ENCODE results near the gene THSD4.

Gene THSD4

DNA sequence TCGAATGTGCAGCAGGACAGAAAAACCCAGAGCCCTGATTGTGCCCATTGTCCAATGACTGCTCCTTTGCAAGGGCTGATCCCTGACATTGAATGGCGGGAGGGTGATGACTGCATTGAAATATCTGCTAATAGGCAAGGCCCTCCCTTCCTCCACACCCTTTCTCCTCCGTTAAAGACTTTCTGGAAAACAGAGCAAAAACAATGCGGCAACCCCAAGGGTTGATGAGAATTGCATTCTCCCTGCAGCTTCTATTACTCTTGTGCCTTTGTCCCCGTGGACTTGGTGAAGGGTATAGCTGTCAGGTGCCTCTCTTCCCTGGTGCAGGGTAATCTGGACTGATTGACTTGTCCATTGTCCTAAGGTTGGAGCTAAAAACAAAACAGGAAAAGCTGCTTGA, 71.8 kb downstream of the THSD4 start:
- H3K9me3 ChIP-seq (ENCODE audit: insufficient read depth, low read depth, low read length): no peaks in the 10 kb centered on the region
- H2AFZ ChIP-seq (ENCODE audit: low read length): no peak overlapping the region
- H3K4me2 ChIP-seq (ENCODE audit: low read depth, low read length, poor library complexity, severe bottlenecking): no peak overlapping the region
- TF ChIP-seq EZH2phosphoT487 (IDR thresholded peaks at IDR 0.05; ENCODE audit: borderline replicate concordance): no peak
- TF ChIP-seq, protein P1, sequence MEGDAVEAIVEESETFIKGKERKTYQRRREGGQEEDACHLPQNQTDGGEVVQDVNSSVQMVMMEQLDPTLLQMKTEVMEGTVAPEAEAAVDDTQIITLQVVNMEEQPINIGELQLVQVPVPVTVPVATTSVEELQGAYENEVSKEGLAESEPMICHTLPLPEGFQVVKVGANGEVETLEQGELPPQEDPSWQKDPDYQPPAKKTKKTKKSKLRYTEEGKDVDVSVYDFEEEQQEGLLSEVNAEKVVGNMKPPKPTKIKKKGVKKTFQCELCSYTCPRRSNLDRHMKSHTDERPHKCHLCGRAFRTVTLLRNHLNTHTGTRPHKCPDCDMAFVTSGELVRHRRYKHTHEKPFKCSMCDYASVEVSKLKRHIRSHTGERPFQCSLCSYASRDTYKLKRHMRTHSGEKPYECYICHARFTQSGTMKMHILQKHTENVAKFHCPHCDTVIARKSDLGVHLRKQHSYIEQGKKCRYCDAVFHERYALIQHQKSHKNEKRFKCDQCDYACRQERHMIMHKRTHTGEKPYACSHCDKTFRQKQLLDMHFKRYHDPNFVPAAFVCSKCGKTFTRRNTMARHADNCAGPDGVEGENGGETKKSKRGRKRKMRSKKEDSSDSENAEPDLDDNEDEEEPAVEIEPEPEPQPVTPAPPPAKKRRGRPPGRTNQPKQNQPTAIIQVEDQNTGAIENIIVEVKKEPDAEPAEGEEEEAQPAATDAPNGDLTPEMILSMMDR (conservative IDR thresholded peaks at IDR 0.05; ENCODE audit: low read length): no peak
- no peaks in the 10 kb centered on the region for H3K36me3 ChIP-seq (ENCODE audit: insufficient read depth, low read length)
- H3K27me3 ChIP-seq (ENCODE audit: insufficient read depth, low read length, poor library complexity, severe bottlenecking): no peaks in the 10 kb centered on the region
- no peaks in the 10 kb centered on the region for H3K79me2 ChIP-seq (ENCODE audit: insufficient read depth, low read length)
- H3K9ac ChIP-seq (ENCODE audit: low read depth, low read length, poor library complexity, severe bottlenecking): no peak overlapping the region
- no peaks in the 10 kb centered on the region for H3F3A ChIP-seq (ENCODE audit: low read depth)
- no peaks in the 10 kb centered on the region for H3K4me1 ChIP-seq (ENCODE audit: insufficient read depth, low read length, poor library complexity, severe bottlenecking)
- no peaks in the 10 kb centered on the region for H3K9me2 ChIP-seq (replicated peaks; ENCODE audit: low read depth, low read length)
- H3K4me3 ChIP-seq (ENCODE audit: low read length, poor library complexity, severe bottlenecking): no peak overlapping the region
- no peaks in the 10 kb centered on the region for H4K20me1 ChIP-seq (ENCODE audit: insufficient read depth, low read length, poor library complexity, severe bottlenecking)

DNA sequence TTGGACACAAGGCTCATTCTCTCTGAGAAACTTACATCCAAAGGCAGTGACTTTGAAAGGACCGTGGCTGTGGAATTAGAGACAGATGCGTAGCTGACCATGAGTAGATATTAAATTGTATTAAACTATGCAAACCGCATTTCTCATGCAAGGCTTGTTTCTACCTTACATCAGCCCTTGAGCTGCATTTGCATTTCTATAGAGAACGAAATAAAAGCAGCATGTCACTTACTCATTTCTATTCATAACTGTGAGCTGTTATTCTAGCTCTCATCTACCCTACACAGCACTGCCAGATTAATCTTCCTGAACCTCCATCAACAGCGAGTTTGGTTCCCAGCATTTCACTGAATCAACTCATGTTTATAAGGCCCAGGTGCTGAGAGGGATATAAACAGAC, 72.3 kb downstream of the THSD4 start:
- H3K9ac ChIP-seq (ENCODE audit: low read depth, low read length, poor library complexity, severe bottlenecking): no peak overlapping the region
- H2AFZ ChIP-seq (ENCODE audit: low read length): no peak overlapping the region
- H4K20me1 ChIP-seq (ENCODE audit: insufficient read depth, low read length, poor library complexity, severe bottlenecking): no peaks in the 10 kb centered on the region
- H3K4me1 ChIP-seq (ENCODE audit: insufficient read depth, low read length, poor library complexity, severe bottlenecking): no peaks in the 10 kb centered on the region
- no peaks in the 10 kb centered on the region for H3F3A ChIP-seq (ENCODE audit: low read depth)
- H3K9me2 ChIP-seq (replicated peaks; ENCODE audit: low read depth, low read length): no peaks in the 10 kb centered on the region
- H3K36me3 ChIP-seq (ENCODE audit: insufficient read depth, low read length): no peaks in the 10 kb centered on the region
- no peak overlapping the region for H3K4me3 ChIP-seq (ENCODE audit: low read length, poor library complexity, severe bottlenecking)
- H3K27me3 ChIP-seq (ENCODE audit: insufficient read depth, low read length, poor library complexity, severe bottlenecking): no peaks in the 10 kb centered on the region
- no peak overlapping the region for H3K4me2 ChIP-seq (ENCODE audit: low read depth, low read length, poor library complexity, severe bottlenecking)
- TF ChIP-seq EZH2phosphoT487 (IDR thresholded peaks at IDR 0.05; ENCODE audit: borderline replicate concordance): no peak
- TF ChIP-seq, protein P1 (conservative IDR thresholded peaks at IDR 0.05; ENCODE audit: low read length): no peak
- no peaks in the 10 kb centered on the region for H3K9me3 ChIP-seq (ENCODE audit: insufficient read depth, low read depth, low read length)
- no peaks in the 10 kb centered on the region for H3K79me2 ChIP-seq (ENCODE audit: insufficient read depth, low read length)

DNA sequence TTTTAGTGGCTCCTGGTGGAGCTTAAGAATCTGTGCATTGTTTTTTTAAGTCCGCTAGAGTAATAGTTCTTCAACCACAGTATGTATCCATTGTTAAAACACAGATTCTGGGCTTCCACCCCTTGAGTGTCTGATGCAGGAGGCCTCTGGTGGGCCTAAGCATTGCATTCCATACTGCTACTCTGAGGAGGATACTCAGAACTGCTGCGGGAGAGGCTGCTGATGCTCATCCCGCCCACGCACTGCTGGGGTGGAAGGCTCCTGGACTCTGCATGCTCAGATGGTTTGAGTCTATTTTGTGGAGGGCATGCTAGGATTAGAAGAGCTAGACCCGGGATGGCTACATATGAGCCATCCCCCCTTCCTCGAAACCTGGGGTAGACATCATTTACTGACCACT, 74.4 kb downstream of the THSD4 start:
- Histone ChIP-seq H3K9ac (ENCODE audit: low read depth, low read length, poor library complexity, severe bottlenecking) (no peak overlapping the region), H3K79me2 (ENCODE audit: insufficient read depth, low read length) (no peaks in the 10 kb centered on the region), H3K9me2 (replicated peaks; ENCODE audit: low read depth, low read length) (no peaks in the 10 kb centered on the region), H3K27me3 (ENCODE audit: insufficient read depth, low read length, poor library complexity, severe bottlenecking) (no peaks in the 10 kb centered on the region), H3K4me2 (ENCODE audit: low read depth, low read length, poor library complexity, severe bottlenecking) (no peak overlapping the region), H3K9me3 (ENCODE audit: insufficient read depth, low read depth, low read length) (no peaks in the 10 kb centered on the region), H2AFZ (ENCODE audit: low read length) (no peak overlapping the region), H3K4me3 (ENCODE audit: low read length, poor library complexity, severe bottlenecking) (no peak overlapping the region), H4K20me1 (ENCODE audit: insufficient read depth, low read length, poor library complexity, severe bottlenecking) (no peaks in the 10 kb centered on the region), H3K36me3 (ENCODE audit: insufficient read depth, low read length) (no peaks in the 10 kb centered on the region), H3K4me1 (ENCODE audit: insufficient read depth, low read length, poor library complexity, severe bottlenecking) (no peaks in the 10 kb centered on the region), H3F3A (ENCODE audit: low read depth) (no peaks in the 10 kb centered on the region)
- TF ChIP-seq, protein P1 (conservative IDR thresholded peaks at IDR 0.05; ENCODE audit: low read length): no peak
- TF ChIP-seq EZH2phosphoT487 (IDR thresholded peaks at IDR 0.05; ENCODE audit: borderline replicate concordance): no peak

Data from Loucy (cell line).